ENCODE results near the gene PEAR1. TPM values are rescaled to one million over a fixed set of nuclear protein-coding genes. Genes with fewer than 3 reads are reported as not detected.

The PEAR1 gene
- polyA plus RNA-seq, 1 of the 3 experiments (the other 2 are of a cell fraction), result 1.2 TPM

DNA sequence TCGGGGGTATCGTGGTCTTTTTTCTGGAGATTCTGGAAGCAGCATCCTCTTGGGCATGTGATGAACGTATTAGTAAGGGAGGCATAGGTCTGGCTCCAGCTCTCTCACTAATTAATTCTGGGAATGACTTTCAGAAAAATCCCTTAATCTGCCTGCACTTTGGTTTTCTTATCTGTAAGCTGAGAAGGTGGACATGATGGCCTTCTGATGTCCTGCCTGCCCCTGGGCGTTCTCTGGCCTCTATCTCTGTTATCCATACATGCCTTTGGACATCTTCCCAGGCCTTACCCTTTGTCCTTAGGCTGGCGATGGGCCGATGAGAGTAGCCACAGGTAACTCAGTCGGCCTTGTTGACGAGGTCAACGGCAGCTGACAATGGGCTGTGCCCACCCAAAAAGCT lies 24.1 kb upstream of the PEAR1 start:
- Histone ChIP-seq H4K20me1 (ENCODE audit: insufficient read depth) (no peaks in the 10 kb centered on the region), H3K79me2 (ENCODE audit: insufficient read depth) (no peaks in the 10 kb centered on the region), H3K9me2 (no peaks in the 10 kb centered on the region), H2AFZ (ENCODE audit: low read depth) (no peak overlapping the region), H3K36me3 (replicated peaks in 1 of 2; ENCODE audit: control insufficient read depth in 1 of 2, insufficient read depth in 2 of 2, low read length in 1 of 2) (no peaks in the 10 kb centered on the region), H3K27me3 (ENCODE audit: insufficient read depth) (no peaks in the 10 kb centered on the region), H3K4me3 (ENCODE audit: low read depth in 2 of 2, low read length in 1 of 2) (no peak overlapping the region), H3K9me3 (no peaks in the 10 kb centered on the region), H3K9ac (no peak overlapping the region), H3K27ac (ENCODE audit: low read depth in 2 of 2, low read length in 1 of 2) (no peak overlapping the region), H3F3A (replicated peaks; ENCODE audit: insufficient read depth) (peaks cover 18% of the 10 kb centered on the region), H3K4me2 (no peak overlapping the region), H3K4me1 (ENCODE audit: control insufficient read depth in 1 of 2, insufficient read depth in 2 of 2, low read depth in 1 of 2, low read length in 1 of 2) (peaks cover 0 to 8% of the 10 kb centered on the region in 2 experiments; a peak in 2 of 4 replicates)
- WGBS (ENCODE audit: low lambda C conversion rate), result 96% methylated on average over 9 of the region's 9 CpGs
- CTCF ChIA-PET, result interaction anchor here (1.4 to 22.1 kb wide), 9 partner anchors 13 to 180 kb away, joined by 4 to 455 read pairs (median 6); partner anchors contain the start of gene PEAR1
- TF ChIP-seq EP300 (IDR thresholded peaks at IDR 0.05; ENCODE audit: borderline replicate concordance in 1 of 2, low read depth in 1 of 2, low read length in 1 of 2) (no peak), RAD21 (IDR thresholded peaks at IDR 0.05; ENCODE audit: low read length) (no peak), TAF1 (IDR thresholded peaks at IDR 0.05; ENCODE audit: borderline replicate concordance, low read depth, low read length) (no peak), POLR2AphosphoS5 (IDR thresholded peaks at IDR 0.05; ENCODE audit: low read depth, low read length) (no peak), CHD2 (IDR thresholded peaks at IDR 0.05; ENCODE audit: low read length, partially characterized antibody) (no peak), MAX (IDR thresholded peaks at IDR 0.05; ENCODE audit: low read depth) (no peak), JUND (IDR thresholded peaks at IDR 0.05) (no peak), NFIC (IDR thresholded peaks at IDR 0.05; ENCODE audit: borderline replicate concordance) (no peak)
- DNase-seq, result no peak
- POLR2A ChIA-PET, result no interaction called here

- Histone ChIP-seq H3K4me2 (no peak overlapping the region), H3F3A (replicated peaks; ENCODE audit: insufficient read depth) (peaks cover 18% of the 10 kb centered on the region), H3K4me3 (ENCODE audit: low read depth in 2 of 2, low read length in 1 of 2) (no peak overlapping the region), H3K79me2 (ENCODE audit: insufficient read depth) (no peaks in the 10 kb centered on the region), H3K27me3 (ENCODE audit: insufficient read depth) (no peaks in the 10 kb centered on the region), H4K20me1 (ENCODE audit: insufficient read depth) (no peaks in the 10 kb centered on the region), H3K9me2 (no peaks in the 10 kb centered on the region), H2AFZ (ENCODE audit: low read depth) (no peak overlapping the region), H3K9me3 (no peaks in the 10 kb centered on the region), H3K27ac (ENCODE audit: low read depth in 2 of 2, low read length in 1 of 2) (no peak overlapping the region), H3K9ac (no peak overlapping the region), H3K4me1 (ENCODE audit: control insufficient read depth in 1 of 2, insufficient read depth in 2 of 2, low read depth in 1 of 2, low read length in 1 of 2) (peaks cover 3 to 8% of the 10 kb centered on the region in 2 experiments; a peak in 2 of 4 replicates), H3K36me3 (replicated peaks in 1 of 2; ENCODE audit: control insufficient read depth in 1 of 2, insufficient read depth in 2 of 2, low read length in 1 of 2) (no peaks in the 10 kb centered on the region)
- ChIA-PET CTCF (interaction anchor here (0.9 to 22.1 kb wide), 6 partner anchors 7 to 148 kb away, joined by 3 to 455 read pairs (median 12); partner anchors contain the start of genes INSRR, NTRK1 and PEAR1), POLR2A (interaction anchor here (1.2 kb wide), 1 partner anchor 13 kb away, joined by 3 read pairs; the partner anchor contains the start of gene NTRK1)
- DNase-seq, result no peak
- 90% methylated on average over 18 of the region's 18 CpGs for WGBS (ENCODE audit: low lambda C conversion rate)
- TF ChIP-seq, protein P1, sequence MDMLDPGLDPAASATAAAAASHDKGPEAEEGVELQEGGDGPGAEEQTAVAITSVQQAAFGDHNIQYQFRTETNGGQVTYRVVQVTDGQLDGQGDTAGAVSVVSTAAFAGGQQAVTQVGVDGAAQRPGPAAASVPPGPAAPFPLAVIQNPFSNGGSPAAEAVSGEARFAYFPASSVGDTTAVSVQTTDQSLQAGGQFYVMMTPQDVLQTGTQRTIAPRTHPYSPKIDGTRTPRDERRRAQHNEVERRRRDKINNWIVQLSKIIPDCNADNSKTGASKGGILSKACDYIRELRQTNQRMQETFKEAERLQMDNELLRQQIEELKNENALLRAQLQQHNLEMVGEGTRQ (IDR thresholded peaks at IDR 0.05; ENCODE audit: borderline replicate concordance, low read depth, low read length), result no peak
- TF ChIP-seq FOSL2 (IDR thresholded peaks at IDR 0.05; ENCODE audit: borderline replicate concordance, low read depth) (no peak), JUND (IDR thresholded peaks at IDR 0.05) (no peak), FOXM1 (IDR thresholded peaks at IDR 0.05; ENCODE audit: low read depth) (no peak), GABPA (IDR thresholded peaks at IDR 0.05; ENCODE audit: low read depth) (no peak), SMC3 (IDR thresholded peaks at IDR 0.05; ENCODE audit: low read depth, low read length) (no peak)
- TF ChIP-seq, protein P2, sequence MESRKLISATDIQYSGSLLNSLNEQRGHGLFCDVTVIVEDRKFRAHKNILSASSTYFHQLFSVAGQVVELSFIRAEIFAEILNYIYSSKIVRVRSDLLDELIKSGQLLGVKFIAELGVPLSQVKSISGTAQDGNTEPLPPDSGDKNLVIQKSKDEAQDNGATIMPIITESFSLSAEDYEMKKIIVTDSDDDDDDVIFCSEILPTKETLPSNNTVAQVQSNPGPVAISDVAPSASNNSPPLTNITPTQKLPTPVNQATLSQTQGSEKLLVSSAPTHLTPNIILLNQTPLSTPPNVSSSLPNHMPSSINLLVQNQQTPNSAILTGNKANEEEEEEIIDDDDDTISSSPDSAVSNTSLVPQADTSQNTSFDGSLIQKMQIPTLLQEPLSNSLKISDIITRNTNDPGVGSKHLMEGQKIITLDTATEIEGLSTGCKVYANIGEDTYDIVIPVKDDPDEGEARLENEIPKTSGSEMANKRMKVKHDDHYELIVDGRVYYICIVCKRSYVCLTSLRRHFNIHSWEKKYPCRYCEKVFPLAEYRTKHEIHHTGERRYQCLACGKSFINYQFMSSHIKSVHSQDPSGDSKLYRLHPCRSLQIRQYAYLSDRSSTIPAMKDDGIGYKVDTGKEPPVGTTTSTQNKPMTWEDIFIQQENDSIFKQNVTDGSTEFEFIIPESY (IDR thresholded peaks at IDR 0.05; ENCODE audit: borderline replicate concordance, low read depth), result no peak
These were observed 19.9 kb upstream of the PEAR1 start for GRCh38 chr1:156873659-156874058.
